PFSK-1 (cell line): Measurements from ENCODE around the gene HIPK2.

Source experiments
- FOXP2 ChIP-seq: optimal IDR thresholded peaks from 2 replicates; pipeline ENCODE3; 2011; ENCODE audit warnings: borderline replicate concordance, control low read depth, inconsistent platforms; ENCODE audit not compliant: insufficient read depth; ENCODE audit errors: extremely low read length, extremely low read depth
- POLR2AphosphoS5 ChIP-seq: IDR thresholded peaks from 2 replicates; pipeline ENCODE4 v1.6.1; 2012; ENCODE audit warnings: low read depth, mild to moderate bottlenecking, control low read depth, low read length, moderate library complexity
- SIN3A ChIP-seq: IDR thresholded peaks from 2 replicates; pipeline ENCODE4 v1.6.1; 2012; ENCODE audit warnings: mild to moderate bottlenecking, low read length, moderate library complexity, borderline replicate concordance; ENCODE audit not compliant: insufficient read depth
- TAF1 ChIP-seq: IDR thresholded peaks from 2 replicates; pipeline ENCODE4 v1.6.1; 2012; ENCODE audit warnings: low read length, control low read depth, borderline replicate concordance; ENCODE audit not compliant: insufficient read depth
- TF ChIP-seq, protein P1 (sequence below), 2 experiments: IDR thresholded peaks; 2 replicates each; pipeline versions ENCODE4 v1.6.1 to v1.8.0; 2011 to 2012; ENCODE audit warnings: low read depth in 2 of 2, low read length in 2 of 2, control low read depth in 1 of 2, inconsistent platforms in 1 of 2, mild to moderate bottlenecking in 1 of 2, moderate library complexity in 1 of 2; ENCODE audit not compliant: insufficient read depth in 1 of 2

The HIPK2 gene

GRCh38 chr7:139750459-139751095 is 27.2 kb downstream of the HIPK2 start:
- TF ChIP-seq TAF1 (no peak), POLR2AphosphoS5 (no peak), SIN3A (no peak), FOXP2 (no peak)
- TF ChIP-seq, protein P1, sequence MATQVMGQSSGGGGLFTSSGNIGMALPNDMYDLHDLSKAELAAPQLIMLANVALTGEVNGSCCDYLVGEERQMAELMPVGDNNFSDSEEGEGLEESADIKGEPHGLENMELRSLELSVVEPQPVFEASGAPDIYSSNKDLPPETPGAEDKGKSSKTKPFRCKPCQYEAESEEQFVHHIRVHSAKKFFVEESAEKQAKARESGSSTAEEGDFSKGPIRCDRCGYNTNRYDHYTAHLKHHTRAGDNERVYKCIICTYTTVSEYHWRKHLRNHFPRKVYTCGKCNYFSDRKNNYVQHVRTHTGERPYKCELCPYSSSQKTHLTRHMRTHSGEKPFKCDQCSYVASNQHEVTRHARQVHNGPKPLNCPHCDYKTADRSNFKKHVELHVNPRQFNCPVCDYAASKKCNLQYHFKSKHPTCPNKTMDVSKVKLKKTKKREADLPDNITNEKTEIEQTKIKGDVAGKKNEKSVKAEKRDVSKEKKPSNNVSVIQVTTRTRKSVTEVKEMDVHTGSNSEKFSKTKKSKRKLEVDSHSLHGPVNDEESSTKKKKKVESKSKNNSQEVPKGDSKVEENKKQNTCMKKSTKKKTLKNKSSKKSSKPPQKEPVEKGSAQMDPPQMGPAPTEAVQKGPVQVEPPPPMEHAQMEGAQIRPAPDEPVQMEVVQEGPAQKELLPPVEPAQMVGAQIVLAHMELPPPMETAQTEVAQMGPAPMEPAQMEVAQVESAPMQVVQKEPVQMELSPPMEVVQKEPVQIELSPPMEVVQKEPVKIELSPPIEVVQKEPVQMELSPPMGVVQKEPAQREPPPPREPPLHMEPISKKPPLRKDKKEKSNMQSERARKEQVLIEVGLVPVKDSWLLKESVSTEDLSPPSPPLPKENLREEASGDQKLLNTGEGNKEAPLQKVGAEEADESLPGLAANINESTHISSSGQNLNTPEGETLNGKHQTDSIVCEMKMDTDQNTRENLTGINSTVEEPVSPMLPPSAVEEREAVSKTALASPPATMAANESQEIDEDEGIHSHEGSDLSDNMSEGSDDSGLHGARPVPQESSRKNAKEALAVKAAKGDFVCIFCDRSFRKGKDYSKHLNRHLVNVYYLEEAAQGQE (IDR thresholded peaks at IDR 0.05; ENCODE audit: insufficient read depth in 1 of 2, low read depth in 2 of 2, low read length in 2 of 2), result no peak

DNA sequence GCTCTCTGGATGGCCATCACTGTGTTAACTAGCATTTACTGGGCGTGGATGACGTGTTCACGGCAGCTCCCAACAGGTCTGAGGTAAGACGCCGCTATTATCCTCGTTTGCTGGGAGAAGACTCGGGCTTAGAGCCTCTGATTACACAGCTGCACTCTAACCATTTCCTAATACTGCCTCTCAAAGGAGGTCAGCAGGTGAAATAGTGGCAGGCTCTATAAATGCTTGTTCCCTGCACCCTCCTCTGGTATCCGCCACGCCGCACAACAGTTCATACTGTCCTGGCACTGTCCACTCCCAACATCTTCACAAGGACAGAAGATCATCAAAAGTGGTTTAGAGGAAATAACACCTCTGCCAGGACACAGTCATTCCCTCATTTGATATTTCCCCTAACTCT is 28.3 kb downstream of the HIPK2 start:
- TF ChIP-seq, protein P1 (IDR thresholded peaks at IDR 0.05; ENCODE audit: insufficient read depth in 1 of 2, low read depth in 2 of 2, low read length in 2 of 2), result no peak
- TF ChIP-seq TAF1, result no peak
- TF ChIP-seq SIN3A, result no peak
- no peak for TF ChIP-seq POLR2AphosphoS5
- TF ChIP-seq FOXP2, result no peak

GRCh38 chr7:139748941-139749340 is 28.9 kb downstream of the HIPK2 start:
- TF ChIP-seq FOXP2, result no peak
- TF ChIP-seq TAF1, result no peak
- TF ChIP-seq, protein P1 (IDR thresholded peaks at IDR 0.05; ENCODE audit: insufficient read depth in 1 of 2, low read depth in 2 of 2, low read length in 2 of 2), result no peak
- TF ChIP-seq SIN3A, result no peak
- no peak for TF ChIP-seq POLR2AphosphoS5

DNA sequence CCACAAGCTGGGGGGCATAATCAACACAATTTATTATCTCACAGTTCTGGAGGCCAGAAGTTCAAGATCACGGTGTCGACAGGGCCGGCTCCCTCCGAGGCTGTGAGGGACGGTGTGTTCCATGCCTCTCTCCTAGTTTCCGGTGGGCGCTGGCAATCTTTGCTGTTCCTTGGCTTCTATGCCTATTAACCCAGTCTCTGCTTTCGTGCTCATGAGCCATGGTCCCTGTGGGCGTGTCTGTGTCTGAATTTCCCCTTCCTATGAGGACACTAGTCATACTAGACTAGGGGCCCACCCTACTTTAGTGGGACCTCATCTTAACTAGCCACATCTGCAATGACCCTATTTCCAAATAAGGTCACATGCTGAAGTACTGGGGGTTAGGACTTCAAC is 29.4 kb downstream of the HIPK2 start:
- TF ChIP-seq SIN3A, result no peak
- TF ChIP-seq, protein P1 (IDR thresholded peaks at IDR 0.05; ENCODE audit: insufficient read depth in 1 of 2, low read depth in 2 of 2, low read length in 2 of 2), result no peak
- no peak for TF ChIP-seq TAF1

GRCh38 chr7:139747662-139748372 is 30.0 kb downstream of the HIPK2 start:
- no peak for TF ChIP-seq SIN3A
- no peak for TF ChIP-seq FOXP2
- TF ChIP-seq, protein P1 (IDR thresholded peaks at IDR 0.05; ENCODE audit: insufficient read depth in 1 of 2, low read depth in 2 of 2, low read length in 2 of 2), result no peak
- no peak for TF ChIP-seq TAF1
